B cell (primary cell): ENCODE measurements around the gene RSBN1L.

Source experiments
- EZH2 ChIP-seq: IDR thresholded peaks from 2 replicates; pipeline ENCODE4 v1.6.1; 2012; ENCODE audit warnings: borderline replicate concordance, low read depth, mild to moderate bottlenecking, moderate library complexity, low read length; ENCODE audit not compliant: insufficient read depth, poor library complexity, severe bottlenecking
- TF ChIP-seq, protein P1 (sequence below): fragments of 200-600 bp; IDR thresholded peaks from one replicate; pipeline ENCODE4 v1.8.0; 2022; ENCODE audit warnings: antibody characterized with exemption, mild to moderate bottlenecking

DNA sequence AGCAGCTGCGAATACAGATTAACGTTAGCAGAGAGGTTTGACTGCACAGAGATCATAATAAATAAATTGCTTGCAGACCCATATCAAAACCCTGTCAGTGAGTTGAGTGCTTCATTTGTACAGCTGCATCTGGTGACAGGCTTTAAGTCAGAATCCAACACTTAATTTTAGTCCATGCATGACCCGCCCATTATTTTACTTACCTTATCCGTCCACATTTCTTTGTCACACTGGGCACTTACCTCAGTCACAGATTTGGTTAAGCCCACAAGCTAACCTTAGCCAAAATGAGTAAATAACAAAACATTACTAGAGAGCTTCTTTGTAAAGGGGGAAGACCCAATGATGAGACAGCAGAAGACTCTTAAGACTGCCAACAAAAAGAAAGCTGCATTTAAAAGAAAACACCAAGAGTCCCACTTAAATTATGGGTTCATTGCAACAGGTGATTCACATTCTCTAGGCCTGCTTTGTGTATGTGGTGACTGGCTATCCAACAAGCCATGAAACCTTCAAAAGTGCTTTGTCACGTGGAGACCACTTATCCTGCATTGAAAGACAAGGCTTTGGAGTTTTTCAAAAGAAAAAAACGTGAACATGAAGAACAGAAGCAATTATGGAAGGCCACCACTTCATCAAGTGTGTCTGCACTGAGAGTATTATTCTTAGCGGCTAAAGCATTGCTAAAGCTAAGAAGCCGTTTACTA, 134.5 kb downstream of the RSBN1L start:
- TF ChIP-seq, protein P1, sequence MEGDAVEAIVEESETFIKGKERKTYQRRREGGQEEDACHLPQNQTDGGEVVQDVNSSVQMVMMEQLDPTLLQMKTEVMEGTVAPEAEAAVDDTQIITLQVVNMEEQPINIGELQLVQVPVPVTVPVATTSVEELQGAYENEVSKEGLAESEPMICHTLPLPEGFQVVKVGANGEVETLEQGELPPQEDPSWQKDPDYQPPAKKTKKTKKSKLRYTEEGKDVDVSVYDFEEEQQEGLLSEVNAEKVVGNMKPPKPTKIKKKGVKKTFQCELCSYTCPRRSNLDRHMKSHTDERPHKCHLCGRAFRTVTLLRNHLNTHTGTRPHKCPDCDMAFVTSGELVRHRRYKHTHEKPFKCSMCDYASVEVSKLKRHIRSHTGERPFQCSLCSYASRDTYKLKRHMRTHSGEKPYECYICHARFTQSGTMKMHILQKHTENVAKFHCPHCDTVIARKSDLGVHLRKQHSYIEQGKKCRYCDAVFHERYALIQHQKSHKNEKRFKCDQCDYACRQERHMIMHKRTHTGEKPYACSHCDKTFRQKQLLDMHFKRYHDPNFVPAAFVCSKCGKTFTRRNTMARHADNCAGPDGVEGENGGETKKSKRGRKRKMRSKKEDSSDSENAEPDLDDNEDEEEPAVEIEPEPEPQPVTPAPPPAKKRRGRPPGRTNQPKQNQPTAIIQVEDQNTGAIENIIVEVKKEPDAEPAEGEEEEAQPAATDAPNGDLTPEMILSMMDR, result no peak
- no peak for TF ChIP-seq EZH2
